Measurements from ENCODE around the gene HPCAL1.

GRCh38 chr2:10353931-10354330 is 51.2 kb downstream of the HPCAL1 start:
- no peak for TF ChIP-seq CTCF (IDR thresholded peaks at IDR 0.05)
- TF ChIP-seq EZH2 (IDR thresholded peaks at IDR 0.05; ENCODE audit: borderline replicate concordance, insufficient read depth, low read depth, low read length, poor library complexity, severe bottlenecking) = no peak
